ENCODE data around the gene SEC14L3. TPM values are rescaled to one million over a fixed set of nuclear protein-coding genes. Genes with fewer than 3 reads are reported as not detected.
A peak's percentile ranks its signal among the peaks of the same experiment; 100 is the strongest.

The SEC14L3 gene
- total and polyA plus RNA-seq, 2 donors from 2014 or later: not detected

GRCh38 chr22:30503551-30503950, 31.7 kb upstream of the SEC14L3 start:
- no peaks in the 10 kb centered on the region for H3K9me3 ChIP-seq (ENCODE audit: control insufficient read depth in 2 of 3, insufficient read depth in 1 of 3, low read length in 3 of 3)
- TF ChIP-seq, protein P1, sequence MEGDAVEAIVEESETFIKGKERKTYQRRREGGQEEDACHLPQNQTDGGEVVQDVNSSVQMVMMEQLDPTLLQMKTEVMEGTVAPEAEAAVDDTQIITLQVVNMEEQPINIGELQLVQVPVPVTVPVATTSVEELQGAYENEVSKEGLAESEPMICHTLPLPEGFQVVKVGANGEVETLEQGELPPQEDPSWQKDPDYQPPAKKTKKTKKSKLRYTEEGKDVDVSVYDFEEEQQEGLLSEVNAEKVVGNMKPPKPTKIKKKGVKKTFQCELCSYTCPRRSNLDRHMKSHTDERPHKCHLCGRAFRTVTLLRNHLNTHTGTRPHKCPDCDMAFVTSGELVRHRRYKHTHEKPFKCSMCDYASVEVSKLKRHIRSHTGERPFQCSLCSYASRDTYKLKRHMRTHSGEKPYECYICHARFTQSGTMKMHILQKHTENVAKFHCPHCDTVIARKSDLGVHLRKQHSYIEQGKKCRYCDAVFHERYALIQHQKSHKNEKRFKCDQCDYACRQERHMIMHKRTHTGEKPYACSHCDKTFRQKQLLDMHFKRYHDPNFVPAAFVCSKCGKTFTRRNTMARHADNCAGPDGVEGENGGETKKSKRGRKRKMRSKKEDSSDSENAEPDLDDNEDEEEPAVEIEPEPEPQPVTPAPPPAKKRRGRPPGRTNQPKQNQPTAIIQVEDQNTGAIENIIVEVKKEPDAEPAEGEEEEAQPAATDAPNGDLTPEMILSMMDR (IDR thresholded peaks at IDR 0.05; ENCODE audit: borderline replicate concordance, extremely low read depth, insufficient read depth): no peak
- no peaks in the 10 kb centered on the region for H3K4me1 ChIP-seq (ENCODE audit: control insufficient read depth in 2 of 3, insufficient read depth in 2 of 3, low read depth in 1 of 3, low read length in 3 of 3)
- intact Hi-C loops (cut with DNase I): no loop called here
- DNase-seq: no peak
- H3K27me3 ChIP-seq (ENCODE audit: control insufficient read depth, insufficient read depth, low read length): no peaks in the 10 kb centered on the region
- H3K27ac ChIP-seq (ENCODE audit: low read depth in 2 of 2, low read length in 2 of 2): no peak overlapping the region
- no peak for FAIRE-seq
- H3K4me3 ChIP-seq (ENCODE audit: low read length in 3 of 3): no peak overlapping the region
- H3K9ac ChIP-seq (ENCODE audit: low read length in 3 of 3): no peak overlapping the region
- H3K36me3 ChIP-seq (ENCODE audit: control insufficient read depth in 2 of 3, insufficient read depth in 3 of 3, low read length in 3 of 3): no peaks in the 10 kb centered on the region

DNA sequence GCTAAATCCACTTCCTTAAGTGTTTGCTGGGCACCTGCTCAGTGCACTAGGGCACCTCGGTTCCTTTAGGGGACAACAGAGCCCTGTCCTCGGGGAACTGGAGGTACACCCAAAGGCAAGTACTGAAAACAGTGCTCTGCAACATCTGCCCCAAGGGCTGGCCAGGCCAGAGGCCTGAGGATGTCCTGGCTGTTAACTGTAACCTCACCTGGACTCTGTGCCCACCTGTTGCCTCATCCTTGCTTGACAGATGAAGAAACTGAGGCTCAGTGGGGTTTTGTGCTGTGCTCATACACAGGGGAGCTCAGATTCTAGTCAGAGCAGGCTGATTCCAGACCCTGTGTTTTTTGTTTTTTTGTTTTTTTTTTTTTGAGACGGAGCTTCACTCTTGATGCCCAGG, 31.1 kb upstream of the SEC14L3 start:
- H3K27ac ChIP-seq (ENCODE audit: low read depth in 2 of 2, low read length in 2 of 2): no peak overlapping the region
- no peak for FAIRE-seq
- no peaks in the 10 kb centered on the region for H3K36me3 ChIP-seq (ENCODE audit: control insufficient read depth in 2 of 3, insufficient read depth in 3 of 3, low read length in 3 of 3)
- no peak overlapping the region for H3K4me3 ChIP-seq (ENCODE audit: low read length in 3 of 3)
- intact Hi-C loops (cut with DNase I): no loop called here
- no peaks in the 10 kb centered on the region for H3K4me1 ChIP-seq (ENCODE audit: control insufficient read depth in 2 of 3, insufficient read depth in 2 of 3, low read depth in 1 of 3, low read length in 3 of 3)
- no peak overlapping the region for H3K9ac ChIP-seq (ENCODE audit: low read length in 3 of 3)
- DNase-seq: no peak
- H3K9me3 ChIP-seq (ENCODE audit: control insufficient read depth in 2 of 3, insufficient read depth in 1 of 3, low read length in 3 of 3): no peaks in the 10 kb centered on the region
- H3K27me3 ChIP-seq (ENCODE audit: control insufficient read depth, insufficient read depth, low read length): no peaks in the 10 kb centered on the region
- TF ChIP-seq, protein P1 (IDR thresholded peaks at IDR 0.05; ENCODE audit: borderline replicate concordance, extremely low read depth, insufficient read depth): no peak

GRCh38 chr22:30502153-30502552, 30.3 kb upstream of the SEC14L3 start:
- no peaks in the 10 kb centered on the region for H3K36me3 ChIP-seq (ENCODE audit: control insufficient read depth in 2 of 3, insufficient read depth in 3 of 3, low read length in 3 of 3)
- H3K27me3 ChIP-seq (ENCODE audit: control insufficient read depth, insufficient read depth, low read length): no peaks in the 10 kb centered on the region
- H3K4me1 ChIP-seq (ENCODE audit: control insufficient read depth in 2 of 3, insufficient read depth in 2 of 3, low read depth in 1 of 3, low read length in 3 of 3): no peaks in the 10 kb centered on the region
- H3K27ac ChIP-seq (ENCODE audit: low read depth in 2 of 2, low read length in 2 of 2): no peak overlapping the region
- H3K9me3 ChIP-seq (ENCODE audit: control insufficient read depth in 2 of 3, insufficient read depth in 1 of 3, low read length in 3 of 3): no peaks in the 10 kb centered on the region
- H3K9ac ChIP-seq (ENCODE audit: low read length in 3 of 3): no peak overlapping the region
- FAIRE-seq (no peak), DNase-seq (peak in 1 of 5 donors; percentile 4)
- H3K4me3 ChIP-seq (ENCODE audit: low read length in 3 of 3): no peak overlapping the region
- TF ChIP-seq, protein P1 (IDR thresholded peaks at IDR 0.05; ENCODE audit: borderline replicate concordance, extremely low read depth, insufficient read depth): no peak
- intact Hi-C loops (cut with DNase I): no loop called here

DNA sequence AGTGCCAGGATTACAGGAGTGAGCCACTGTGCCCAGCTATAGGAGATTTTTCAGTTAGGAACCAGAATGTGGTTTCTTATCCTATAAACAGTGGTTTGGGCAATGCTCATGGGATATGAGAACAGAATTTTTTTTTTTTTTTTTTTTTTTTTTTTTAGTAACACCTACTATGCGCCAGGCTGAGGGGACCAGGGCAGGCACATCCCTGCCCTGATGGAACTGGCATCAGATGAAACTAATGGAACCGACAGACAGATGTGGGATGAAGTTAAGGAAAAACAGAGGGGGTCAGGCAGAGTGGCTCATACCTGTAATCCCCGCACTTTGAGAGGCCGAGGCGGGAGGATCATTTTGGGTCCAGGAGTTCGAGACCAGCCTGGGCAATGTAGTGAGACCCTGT, 28.8 kb upstream of the SEC14L3 start:
- FAIRE-seq (no peak), DNase-seq (peak in 1 of 5 donors; percentile 0)
- H3K4me3 ChIP-seq (ENCODE audit: low read length in 3 of 3): no peak overlapping the region
- H3K4me1 ChIP-seq (ENCODE audit: control insufficient read depth in 2 of 3, insufficient read depth in 2 of 3, low read depth in 1 of 3, low read length in 3 of 3): no peaks in the 10 kb centered on the region
- TF ChIP-seq, protein P1 (IDR thresholded peaks at IDR 0.05; ENCODE audit: borderline replicate concordance, extremely low read depth, insufficient read depth): no peak
- no peak overlapping the region for H3K27ac ChIP-seq (ENCODE audit: low read depth in 2 of 2, low read length in 2 of 2)
- intact Hi-C loops (cut with DNase I): no loop called here
- H3K9ac ChIP-seq (ENCODE audit: low read length in 3 of 3): no peak overlapping the region
- H3K27me3 ChIP-seq (ENCODE audit: control insufficient read depth, insufficient read depth, low read length): no peaks in the 10 kb centered on the region
- H3K36me3 ChIP-seq (ENCODE audit: control insufficient read depth in 2 of 3, insufficient read depth in 3 of 3, low read length in 3 of 3): no peaks in the 10 kb centered on the region
- H3K9me3 ChIP-seq (ENCODE audit: control insufficient read depth in 2 of 3, insufficient read depth in 1 of 3, low read length in 3 of 3): no peaks in the 10 kb centered on the region
